ENCODE measurements around the gene MRPL57.

- TF ChIP-seq, protein P1, sequence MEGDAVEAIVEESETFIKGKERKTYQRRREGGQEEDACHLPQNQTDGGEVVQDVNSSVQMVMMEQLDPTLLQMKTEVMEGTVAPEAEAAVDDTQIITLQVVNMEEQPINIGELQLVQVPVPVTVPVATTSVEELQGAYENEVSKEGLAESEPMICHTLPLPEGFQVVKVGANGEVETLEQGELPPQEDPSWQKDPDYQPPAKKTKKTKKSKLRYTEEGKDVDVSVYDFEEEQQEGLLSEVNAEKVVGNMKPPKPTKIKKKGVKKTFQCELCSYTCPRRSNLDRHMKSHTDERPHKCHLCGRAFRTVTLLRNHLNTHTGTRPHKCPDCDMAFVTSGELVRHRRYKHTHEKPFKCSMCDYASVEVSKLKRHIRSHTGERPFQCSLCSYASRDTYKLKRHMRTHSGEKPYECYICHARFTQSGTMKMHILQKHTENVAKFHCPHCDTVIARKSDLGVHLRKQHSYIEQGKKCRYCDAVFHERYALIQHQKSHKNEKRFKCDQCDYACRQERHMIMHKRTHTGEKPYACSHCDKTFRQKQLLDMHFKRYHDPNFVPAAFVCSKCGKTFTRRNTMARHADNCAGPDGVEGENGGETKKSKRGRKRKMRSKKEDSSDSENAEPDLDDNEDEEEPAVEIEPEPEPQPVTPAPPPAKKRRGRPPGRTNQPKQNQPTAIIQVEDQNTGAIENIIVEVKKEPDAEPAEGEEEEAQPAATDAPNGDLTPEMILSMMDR (IDR thresholded peaks at IDR 0.05), result no peak
- no peak for TF ChIP-seq POLR2AphosphoS5 (IDR thresholded peaks at IDR 0.05)
- no peak for TF ChIP-seq POLR2A (IDR thresholded peaks at IDR 0.05)
Measured at GRCh38 chr13:21221268-21221667, 44.8 kb downstream of the MRPL57 start.

Data from breast epithelium (tissue), 3 donors.